Endothelial cell of umbilical vein (primary cell): Measurements from ENCODE around the gene SLC25A23. TPM values are rescaled to one million over a fixed set of nuclear protein-coding genes. Genes with fewer than 3 reads are reported as not detected.

Experiments
- BruUV-seq: library from RNA; stranded (reverse); fragments of 400-500 nt; replicated peaks from 2 replicates; lab custom pipeline; 2021; lab: Mats Ljungman, UMichigan
- CTCF ChIA-PET: fragments of 300-600, 350-600 bp; sonication (Branson Sonifier 250); formaldehyde crosslinking; loops from one replicate; lab custom pipeline; 2021; ENCODE audit warnings: antibody characterized with exemption, inconsistent platforms; lab: Charles Lee
- POLR2A ChIA-PET: fragments of 300-600, 350-600 bp; sonication (Branson Sonifier 250); formaldehyde crosslinking; loops from one replicate; lab custom pipeline; 2021; ENCODE audit warnings: antibody characterized with exemption, inconsistent platforms; lab: Charles Lee
- DNase-seq: peaks from one replicate; pipeline ENCODE4 v3.0.0-alpha.2; 2011; ENCODE audit warnings: low read depth, low spot score
- FAIRE-seq: peaks from 2 replicates; lab custom pipeline; 2011; peaks lifted over from hg19 to GRCh38; lab: Jason Lieb, UNC
- H2AFZ ChIP-seq: 2 replicates; pipeline ENCODE4 v1.6.0; 2012; ENCODE audit warnings: low read depth, low read length, control low read depth, inconsistent platforms
- H3K27ac ChIP-seq: 2 replicates; pipeline ENCODE4 v1.5.1; 2011; ENCODE audit warnings: low read depth, mild to moderate bottlenecking, control low read depth, low read length, moderate library complexity; ENCODE audit not compliant: insufficient read depth
- H3K27me3 ChIP-seq, 2 experiments: 2 replicates each; pipeline versions ENCODE4 v1.6.0 to v1.6.1; 2011; ENCODE audit warnings: low read length in 2 of 2, mixed read lengths in 1 of 2; ENCODE audit not compliant: control insufficient read depth in 2 of 2, insufficient read depth in 2 of 2
- H3K36me3 ChIP-seq, 2 experiments: 2 replicates in 1 of 2; 3 replicates in 1 of 2; pipeline ENCODE4 v1.5.1; 2011; ENCODE audit warnings: low read length in 2 of 2, mild to moderate bottlenecking in 1 of 2, moderate library complexity in 1 of 2; ENCODE audit not compliant: control insufficient read depth in 2 of 2, insufficient read depth in 2 of 2; ENCODE audit errors: extremely low read depth in 1 of 2
- H3K4me1 ChIP-seq: 3 replicates; pipeline ENCODE4 v1.5.1; 2011; ENCODE audit warnings: mild to moderate bottlenecking, low read length; ENCODE audit not compliant: control insufficient read depth, insufficient read depth; ENCODE audit errors: extremely low read depth
- H3K4me2 ChIP-seq: 2 replicates; pipeline ENCODE4 v1.6.1; 2011; ENCODE audit warnings: low read length, control low read depth, mixed read lengths; ENCODE audit not compliant: insufficient read depth
- H3K4me3 ChIP-seq, 3 experiments: fragments of 200-600 bp in 1 of 3; sonication (generic), shearing (Covaris generic) in 1 of 3; replicated peaks in 1 of 3; 2 replicates each; pipeline ENCODE4 v1.5.1; 2011 to 2016; ENCODE audit warnings: control low read depth in 3 of 3, low read length in 3 of 3, mild to moderate bottlenecking in 2 of 3, inconsistent platforms in 1 of 3, low read depth in 1 of 3, moderate library complexity in 1 of 3; ENCODE audit not compliant: insufficient read depth in 1 of 3
- H3K79me2 ChIP-seq: 2 replicates; pipeline ENCODE4 v1.6.0; 2012; ENCODE audit warnings: low read length, inconsistent platforms; ENCODE audit not compliant: control insufficient read depth, insufficient read depth
- H3K9ac ChIP-seq: replicated peaks from 2 replicates; pipeline ENCODE3; 2011; ENCODE audit warnings: low read length, control low read depth; ENCODE audit not compliant: insufficient read depth; ENCODE audit errors: extremely low read depth
- H3K9me1 ChIP-seq: replicated peaks from 3 replicates; pipeline ENCODE4 v1.6.0; 2011; ENCODE audit warnings: mild to moderate bottlenecking, low read length; ENCODE audit not compliant: control insufficient read depth, insufficient read depth; ENCODE audit errors: extremely low read depth
- H3K9me3 ChIP-seq: replicated peaks from 2 replicates; pipeline ENCODE4 v1.5.1; 2012; ENCODE audit warnings: low read length, inconsistent platforms; ENCODE audit not compliant: control insufficient read depth, insufficient read depth
- H4K20me1 ChIP-seq: replicated peaks from 2 replicates; pipeline ENCODE3; 2011; ENCODE audit warnings: mild to moderate bottlenecking, low read length; ENCODE audit not compliant: control insufficient read depth, insufficient read depth; ENCODE audit errors: extremely low read depth
- EZH2 ChIP-seq: IDR thresholded peaks from 2 replicates; pipeline ENCODE4 v1.6.1; 2012; ENCODE audit warnings: borderline replicate concordance, low read depth, mild to moderate bottlenecking, moderate library complexity, low read length, inconsistent platforms; ENCODE audit not compliant: severe bottlenecking
- FOS ChIP-seq: IDR thresholded peaks from 2 replicates; pipeline ENCODE4 v1.6.1; 2011; ENCODE audit warnings: mild to moderate bottlenecking, low read length, moderate library complexity, borderline replicate concordance; ENCODE audit not compliant: insufficient read depth
- GATA2 ChIP-seq: IDR thresholded peaks from 2 replicates; pipeline ENCODE4 v1.7.0; 2011; ENCODE audit warnings: low read depth, mild to moderate bottlenecking, moderate library complexity, mixed read lengths, low read length; ENCODE audit not compliant: insufficient read length, insufficient read depth
- JUN ChIP-seq: IDR thresholded peaks from 2 replicates; pipeline ENCODE4 v1.6.1; 2011; ENCODE audit warnings: borderline replicate concordance, low read depth; ENCODE audit not compliant: insufficient read length, insufficient read depth
- MYC ChIP-seq: IDR thresholded peaks from one replicate; pipeline ENCODE4 v1.6.1; 2011; ENCODE audit warnings: mild to moderate bottlenecking, low read depth, low read length
- POLR2A ChIP-seq: IDR thresholded peaks from 2 replicates; pipeline ENCODE4 v1.6.1; 2012; ENCODE audit warnings: low read depth, mild to moderate bottlenecking, control low read depth, low read length
- POLR2AphosphoS5 ChIP-seq: IDR thresholded peaks from 2 replicates; pipeline ENCODE4 v1.6.1; 2012; ENCODE audit warnings: low read depth, mild to moderate bottlenecking, control low read depth, low read length, moderate library complexity; ENCODE audit not compliant: insufficient read depth
- dilution Hi-C: fragments of 300-500 bp; cut with MboI; formaldehyde crosslinking; loops from one replicate; pipeline ENCODE4 v1.15.0; 2019; ENCODE audit warnings: low sequenced_read_pairs; ENCODE audit not compliant: extremely low pct_ligation_motif_present
- intact Hi-C: fragments of 100-400 bp; cut with micrococcal nuclease; formaldehyde crosslinking; loops from one replicate; pipeline ENCODE4 v1.10.0; 2022
- polyA plus RNA-seq, 4 experiments: library from polyadenylated mRNA; depleted of rRNA in 3 of 4; stranded (reverse) in 3 of 4; unstranded in 1 of 4; fragments of >200 nt; gene quantifications; 2 replicates each; pipeline versions ENCODE4 v1.2.1 to v1.2.3, GENCODE V29; 2011 to 2012; ENCODE audit warnings: missing spikeins in 1 of 4
- total RNA-seq: library from RNA; stranded (reverse); gene quantifications from 2 replicates; pipeline ENCODE4 v1.2.3, GENCODE V29; 2021
- TF ChIP-seq, protein P1 (sequence below): IDR thresholded peaks from 2 replicates; pipeline ENCODE4 v1.6.1; 2011; ENCODE audit not compliant: insufficient read depth, insufficient read length
- TF ChIP-seq, protein P2 (sequence below), 2 donors: IDR thresholded peaks; 1 replicate in 1 of 2; 2 replicates in 1 of 2; pipeline ENCODE4 v1.5.1; 2011; ENCODE audit warnings: low read length in 2 of 2, mild to moderate bottlenecking in 2 of 2, moderate library complexity in 2 of 2, control low read depth in 1 of 2, inconsistent platforms in 1 of 2, low read depth in 1 of 2; ENCODE audit not compliant: insufficient read depth in 1 of 2; ENCODE audit errors: extremely low read depth in 1 of 2

Gene SLC25A23
- total and polyA plus RNA-seq, 2 donors (not counting 3 experiments of a cell fraction or from before 2014, with no cell fraction given) = 12.8 to 33.5 TPM

DNA sequence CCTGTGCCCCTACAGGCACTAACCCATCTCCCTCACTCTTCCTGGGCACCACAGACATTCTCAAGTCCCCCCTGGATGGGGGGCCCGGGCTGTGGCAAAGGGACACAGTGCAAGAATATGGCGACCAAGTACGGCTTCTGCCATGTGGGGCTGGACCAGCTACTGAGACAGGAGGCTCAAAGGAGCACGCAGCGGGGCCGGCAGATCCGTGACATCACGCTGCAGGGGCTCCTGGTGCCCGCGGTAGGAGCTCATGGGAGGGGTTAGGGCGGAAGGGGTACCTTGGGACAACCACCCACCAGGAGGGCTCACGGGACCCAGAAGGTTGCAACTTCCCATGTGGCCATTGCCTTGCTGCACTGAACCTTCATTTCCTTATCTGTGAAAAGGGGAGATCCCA, 63.3 kb downstream of the SLC25A23 start:
- intact Hi-C loops (no loop called here), dilution Hi-C loops (no loop called here)
- ChIA-PET POLR2A (no interaction called here), CTCF (interaction anchor here (1.2 kb wide), 1 partner anchor 14 kb away, joined by 3 read pairs; no protein-coding TSS in a partner anchor)
- Histone ChIP-seq H3K4me2 (no peak overlapping the region), H3K9me1 (no peaks in the 10 kb centered on the region), H3K79me2 (peaks cover 15% of the 10 kb centered on the region), H4K20me1 (no peaks in the 10 kb centered on the region), H2AFZ (no peak overlapping the region), H3K9ac (no peak overlapping the region), H3K27me3 (no peaks in the 10 kb centered on the region), H3K36me3 (no peaks in the 10 kb centered on the region), H3K4me1 (peaks cover 7% of the 10 kb centered on the region), H3K9me3 (no peaks in the 10 kb centered on the region), H3K4me3 (no peak overlapping the region), H3K27ac (no peak overlapping the region)
- BruUV-seq = no TSS peak
- DNase-seq (no peak), FAIRE-seq (no peak)
- no peak for TF ChIP-seq EZH2
- TF ChIP-seq JUN = no peak
- TF ChIP-seq, protein P1, sequence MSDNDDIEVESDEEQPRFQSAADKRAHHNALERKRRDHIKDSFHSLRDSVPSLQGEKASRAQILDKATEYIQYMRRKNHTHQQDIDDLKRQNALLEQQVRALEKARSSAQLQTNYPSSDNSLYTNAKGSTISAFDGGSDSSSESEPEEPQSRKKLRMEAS = no peak

DNA sequence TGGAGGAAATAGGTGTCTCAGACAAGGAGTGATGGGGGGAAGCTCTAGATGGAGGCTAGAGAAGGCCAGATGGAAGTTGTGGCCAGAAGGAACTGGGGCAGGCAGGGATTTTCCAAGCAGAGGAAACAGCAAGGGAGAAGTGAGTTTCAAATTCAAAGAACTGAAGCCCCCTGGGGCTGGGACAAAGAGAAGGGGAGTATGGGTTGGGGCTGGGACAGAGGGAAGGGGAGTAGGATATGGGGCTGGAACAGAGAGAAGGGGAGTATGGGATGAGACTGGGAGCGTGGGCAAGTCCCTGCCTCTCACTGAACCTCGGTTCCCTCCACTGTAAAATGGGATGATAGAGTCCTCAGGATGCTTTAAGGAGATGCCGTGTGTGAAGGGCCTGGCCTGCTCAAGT, 64.8 kb downstream of the SLC25A23 start:
- no peaks in the 10 kb centered on the region for H3K9me3 ChIP-seq
- H3K4me1 ChIP-seq = peaks cover 7% of the 10 kb centered on the region
- no peak for TF ChIP-seq EZH2
- TF ChIP-seq, protein P1 = no peak
- no peak for TF ChIP-seq POLR2AphosphoS5
- no peak for TF ChIP-seq MYC
- no peak for TF ChIP-seq FOS
- TF ChIP-seq POLR2A = no peak
- TF ChIP-seq, protein P2, sequence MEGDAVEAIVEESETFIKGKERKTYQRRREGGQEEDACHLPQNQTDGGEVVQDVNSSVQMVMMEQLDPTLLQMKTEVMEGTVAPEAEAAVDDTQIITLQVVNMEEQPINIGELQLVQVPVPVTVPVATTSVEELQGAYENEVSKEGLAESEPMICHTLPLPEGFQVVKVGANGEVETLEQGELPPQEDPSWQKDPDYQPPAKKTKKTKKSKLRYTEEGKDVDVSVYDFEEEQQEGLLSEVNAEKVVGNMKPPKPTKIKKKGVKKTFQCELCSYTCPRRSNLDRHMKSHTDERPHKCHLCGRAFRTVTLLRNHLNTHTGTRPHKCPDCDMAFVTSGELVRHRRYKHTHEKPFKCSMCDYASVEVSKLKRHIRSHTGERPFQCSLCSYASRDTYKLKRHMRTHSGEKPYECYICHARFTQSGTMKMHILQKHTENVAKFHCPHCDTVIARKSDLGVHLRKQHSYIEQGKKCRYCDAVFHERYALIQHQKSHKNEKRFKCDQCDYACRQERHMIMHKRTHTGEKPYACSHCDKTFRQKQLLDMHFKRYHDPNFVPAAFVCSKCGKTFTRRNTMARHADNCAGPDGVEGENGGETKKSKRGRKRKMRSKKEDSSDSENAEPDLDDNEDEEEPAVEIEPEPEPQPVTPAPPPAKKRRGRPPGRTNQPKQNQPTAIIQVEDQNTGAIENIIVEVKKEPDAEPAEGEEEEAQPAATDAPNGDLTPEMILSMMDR (IDR thresholded peaks at IDR 0.05; ENCODE audit: extremely low read depth in 1 of 2, insufficient read depth in 1 of 2, low read depth in 1 of 2, low read length in 2 of 2) = no peak
- TF ChIP-seq GATA2 = no peak
- TF ChIP-seq JUN = no peak
- intact Hi-C loops (no loop called here), dilution Hi-C loops (no loop called here)
- no peaks in the 10 kb centered on the region for H4K20me1 ChIP-seq
- ChIA-PET CTCF (interaction anchor here (2.0 kb wide), 1 partner anchor 23 kb away, joined by 6 read pairs; no protein-coding TSS in a partner anchor), POLR2A (no interaction called here)
- H3K9me1 ChIP-seq = no peaks in the 10 kb centered on the region
- DNase-seq = no peak
- H3K4me3 ChIP-seq = no peak overlapping the region
- no peak overlapping the region for H3K4me2 ChIP-seq
- H3K36me3 ChIP-seq = no peaks in the 10 kb centered on the region
- no peaks in the 10 kb centered on the region for H3K27me3 ChIP-seq
- no TSS peak for BruUV-seq
- H3K9ac ChIP-seq = no peak overlapping the region
- H2AFZ ChIP-seq = no peak overlapping the region
- H3K27ac ChIP-seq = no peak overlapping the region
- FAIRE-seq = no peak
- peaks cover 18% of the 10 kb centered on the region for H3K79me2 ChIP-seq
